KMS-11 (cell line): ENCODE measurements around the gene TUBE1.
A peak's percentile ranks its signal among the peaks of the same experiment; 100 is the strongest.

Experiments used
- H2AFZ ChIP-seq: fragments of 200-600 bp; sonication (generic); 2 replicates; pipeline ENCODE4 v1.6.1; 2016; ENCODE audit warnings: antibody characterized with exemption, mixed run types, low read depth
- H3K27ac ChIP-seq: fragments of 200-600 bp; sonication (generic); 2 replicates; pipeline ENCODE4 v1.6.1; 2016; ENCODE audit warnings: mild to moderate bottlenecking, mixed run types
- H3K27me3 ChIP-seq: fragments of 200-600 bp; sonication (generic); 2 replicates; pipeline ENCODE4 v1.6.1; 2017; ENCODE audit warnings: mild to moderate bottlenecking, low read depth, mixed run types, moderate library complexity; ENCODE audit not compliant: insufficient read depth
- H3K36me3 ChIP-seq: fragments of 200-600 bp; sonication (generic); 2 replicates; pipeline ENCODE4 v1.6.1; 2017; ENCODE audit warnings: mild to moderate bottlenecking, mixed run types; ENCODE audit not compliant: insufficient read depth
- H3K4me1 ChIP-seq: fragments of 200-600 bp; sonication (generic); 2 replicates; pipeline ENCODE4 v1.6.1; 2016; ENCODE audit warnings: mild to moderate bottlenecking, low read depth, mixed run types; ENCODE audit not compliant: poor library complexity, severe bottlenecking
- H3K4me2 ChIP-seq: fragments of 200-600 bp; sonication (generic); 2 replicates; pipeline ENCODE4 v1.7.0; 2016; ENCODE audit warnings: mild to moderate bottlenecking, mixed run types
- H3K4me3 ChIP-seq: fragments of 200-600 bp; sonication (generic); IDR thresholded peaks from 2 replicates; pipeline ENCODE4 v1.6.1; 2017; ENCODE audit warnings: low read depth, low read length, mixed read lengths; ENCODE audit not compliant: insufficient read depth
- H3K79me2 ChIP-seq: fragments of 200-600 bp; sonication (generic); 2 replicates; pipeline ENCODE4 v1.6.1; 2016; ENCODE audit warnings: low read depth, mixed run types; ENCODE audit not compliant: insufficient read depth
- H3K9ac ChIP-seq: fragments of 200-600 bp; sonication (generic); 2 replicates; pipeline ENCODE4 v1.6.1; 2016; ENCODE audit warnings: mild to moderate bottlenecking, mixed run types
- H4K20me1 ChIP-seq: fragments of 200-600 bp; sonication (generic); 2 replicates; pipeline ENCODE4 v1.6.1; 2016; ENCODE audit warnings: mild to moderate bottlenecking, mixed run types; ENCODE audit not compliant: insufficient read depth
- CTCF ChIP-seq: fragments of 200-600 bp; sonication (generic); conservative IDR thresholded peaks from 2 replicates; pipeline ENCODE4 v1.6.1; 2017; ENCODE audit warnings: low read depth, mild to moderate bottlenecking, antibody characterized with exemption, low read length, moderate library complexity, mixed read lengths

The TUBE1 gene

DNA sequence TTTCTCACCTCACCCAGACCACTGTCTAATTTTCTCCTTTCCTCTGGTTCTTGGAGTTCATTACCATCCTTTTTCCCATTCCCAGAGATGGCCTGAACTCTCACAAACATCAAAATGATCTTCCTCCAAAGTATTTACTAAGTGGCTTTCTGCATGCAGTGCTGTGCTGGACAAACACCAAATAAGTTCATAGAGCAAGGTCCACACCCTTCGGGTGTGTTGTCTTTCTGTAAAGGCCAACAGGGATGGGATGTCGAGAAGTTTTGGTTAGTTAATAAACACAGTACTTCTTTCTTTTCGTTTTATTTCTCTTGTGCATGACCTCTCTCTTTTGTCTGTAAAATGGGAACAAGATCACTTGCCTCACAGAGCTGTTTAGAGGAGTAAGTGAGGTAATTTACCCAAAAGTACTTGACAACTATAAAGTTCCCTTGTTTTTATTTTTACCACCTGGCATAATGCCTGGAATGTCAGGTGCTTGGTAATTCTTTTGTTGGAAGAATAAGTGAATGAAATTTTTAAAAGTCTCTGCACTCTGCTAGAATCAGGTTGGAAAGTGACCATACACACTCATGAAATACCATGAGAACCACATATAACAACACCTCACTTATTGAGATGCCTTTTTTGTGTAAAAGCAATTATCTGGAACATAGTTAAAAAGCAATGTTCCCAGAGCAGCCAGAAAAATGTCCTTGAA lies 56.2 kb downstream of the TUBE1 start:
- TF ChIP-seq CTCF: no peak
- H4K20me1 ChIP-seq: no peaks in the 10 kb centered on the region
- H3K4me2 ChIP-seq: no peak overlapping the region
- H3K36me3 ChIP-seq: no peaks in the 10 kb centered on the region
- H3K9ac ChIP-seq: no peak overlapping the region
- H3K79me2 ChIP-seq: no peaks in the 10 kb centered on the region
- H2AFZ ChIP-seq: no peak overlapping the region
- H3K4me1 ChIP-seq: peaks cover 18% of the 10 kb centered on the region
- no peak overlapping the region for H3K4me3 ChIP-seq
- H3K27me3 ChIP-seq: no peaks in the 10 kb centered on the region
- no peak overlapping the region for H3K27ac ChIP-seq

- no peak overlapping the region for H3K27ac ChIP-seq
- no peaks in the 10 kb centered on the region for H3K79me2 ChIP-seq
- H3K36me3 ChIP-seq: no peaks in the 10 kb centered on the region
- no peak overlapping the region for H3K9ac ChIP-seq
- no peak overlapping the region for H3K4me2 ChIP-seq
- no peaks in the 10 kb centered on the region for H4K20me1 ChIP-seq
- H3K27me3 ChIP-seq: no peaks in the 10 kb centered on the region
- no peak overlapping the region for H3K4me3 ChIP-seq
- TF ChIP-seq CTCF: no peak
- H2AFZ ChIP-seq: no peak overlapping the region
- H3K4me1 ChIP-seq: peaks cover 18% of the 10 kb centered on the region
Measured at GRCh38 chr6:112030206-112030960, 56.9 kb downstream of the TUBE1 start.

- Histone ChIP-seq H3K27me3 (no peaks in the 10 kb centered on the region), H3K4me1 (peaks cover 18% of the 10 kb centered on the region), H4K20me1 (no peaks in the 10 kb centered on the region), H3K27ac (no peak overlapping the region), H3K36me3 (no peaks in the 10 kb centered on the region), H2AFZ (peak overlapping the region; percentile 28; the same call in 1 of the 2 replicates), H3K4me2 (no peak overlapping the region), H3K4me3 (no peak overlapping the region), H3K79me2 (no peaks in the 10 kb centered on the region), H3K9ac (no peak overlapping the region)
- peak; percentile 79 for TF ChIP-seq CTCF
Measured at GRCh38 chr6:112029045-112029822, 58.0 kb downstream of the TUBE1 start.

DNA sequence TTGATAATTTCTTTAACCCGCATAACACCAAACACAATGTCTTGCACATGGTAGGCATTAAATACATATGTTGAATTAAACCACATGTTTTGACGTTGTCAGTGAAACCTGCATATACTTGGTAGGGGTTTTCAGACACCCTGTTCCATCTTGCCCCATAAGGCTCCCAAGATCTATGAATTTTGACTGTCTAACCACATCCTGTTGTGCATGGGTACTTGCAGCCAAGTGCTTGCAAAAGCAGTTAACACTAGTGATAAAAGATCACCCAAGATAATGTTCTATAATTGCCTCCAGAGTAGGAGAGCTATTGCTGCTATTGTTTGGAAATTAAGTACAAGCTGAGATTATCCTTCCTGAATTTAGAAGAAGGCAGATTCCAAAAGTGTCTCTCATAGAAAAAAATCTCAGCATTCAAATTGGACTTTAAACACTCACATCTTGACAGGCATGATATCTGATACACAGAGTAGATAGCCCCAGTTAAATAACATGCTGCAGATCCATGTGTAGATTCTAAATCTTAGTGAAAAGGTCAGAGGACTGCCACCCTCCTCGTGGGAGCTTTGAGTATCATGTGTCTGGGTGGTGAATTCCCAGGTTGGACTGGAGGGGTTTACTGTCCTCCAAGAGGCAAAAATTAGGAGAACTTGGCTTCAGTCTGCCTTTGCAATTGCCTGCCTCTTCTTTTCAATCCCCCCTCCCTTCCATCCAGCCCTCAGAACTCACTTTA lies 59.2 kb downstream of the TUBE1 start:
- Histone ChIP-seq H3K4me1 (peaks cover 18% of the 10 kb centered on the region), H3K79me2 (no peaks in the 10 kb centered on the region), H4K20me1 (no peaks in the 10 kb centered on the region), H3K9ac (no peak overlapping the region), H3K27me3 (no peaks in the 10 kb centered on the region), H3K4me3 (no peak overlapping the region), H3K4me2 (peak overlapping the region; percentile 50), H3K27ac (no peak overlapping the region; the same call in 1 of the 2 replicates), H3K36me3 (no peaks in the 10 kb centered on the region), H2AFZ (peak overlapping the region; percentile 50)
- TF ChIP-seq CTCF: no peak
